HepG2 (cell line): ENCODE results near the gene ESPNL.
A peak's percentile ranks its signal among the peaks of the same experiment; 100 is the strongest.

Source experiments
- ARHGAP35 ChIP-seq: sonication (generic); formaldehyde crosslinking; IDR thresholded peaks from 2 replicates; pipeline ENCODE4 v1.9.0; 2022; ENCODE audit warnings: mild to moderate bottlenecking, inconsistent platforms, moderate library complexity, missing genetic modification reagents, borderline replicate concordance
- CTCF ChIP-seq: sonication (generic); formaldehyde crosslinking; IDR thresholded peaks from 2 replicates; pipeline ENCODE4 v1.5.0; 2020; ENCODE audit warnings: mild to moderate bottlenecking, missing genetic modification reagents, moderate library complexity
- ELF4 ChIP-seq: sonication (generic); formaldehyde crosslinking; IDR thresholded peaks from 2 replicates; pipeline ENCODE4 v1.5.0; 2020; ENCODE audit warnings: missing genetic modification reagents, mild to moderate bottlenecking, moderate library complexity, borderline replicate concordance
- EZH2 ChIP-seq: conservative IDR thresholded peaks from 2 replicates; pipeline ENCODE4 v1.6.1; 2012; ENCODE audit warnings: mild to moderate bottlenecking, low read depth, low read length, moderate library complexity
- GABPA ChIP-seq, 2 experiments: IDR thresholded peaks; 2 replicates each; pipeline ENCODE4 v1.6.1; 2011 to 2016; ENCODE audit warnings: low read depth in 2 of 2, low read length in 1 of 2, missing biosample characterization in 1 of 2, missing genetic modification characterization in 1 of 2
- SRSF1 ChIP-seq: fragments of 200-400 bp; formaldehyde crosslinking; optimal IDR thresholded peaks from 2 replicates; pipeline ENCODE3; 2017; ENCODE audit warnings: mild to moderate bottlenecking, low read depth, low read length, moderate library complexity
- STAT5B ChIP-seq: sonication (generic); formaldehyde crosslinking; IDR thresholded peaks from 2 replicates; pipeline ENCODE4 v1.4.0; 2020; ENCODE audit warnings: missing genetic modification reagents
- THYN1 ChIP-seq: sonication (generic); formaldehyde crosslinking; IDR thresholded peaks from 2 replicates; pipeline ENCODE4 v1.8.1; 2023; ENCODE audit warnings: low read depth, mild to moderate bottlenecking, moderate library complexity, missing genetic modification reagents, borderline replicate concordance
- ZBTB7B ChIP-seq: sonication (generic); formaldehyde crosslinking; IDR thresholded peaks from 2 replicates; pipeline ENCODE4 v1.4.0; 2020; ENCODE audit warnings: missing genetic modification reagents
- ZNF317 ChIP-seq: sonication (generic); formaldehyde crosslinking; IDR thresholded peaks from 2 replicates; pipeline ENCODE4 v1.5.0; 2020; ENCODE audit warnings: mild to moderate bottlenecking, missing genetic modification reagents
- ZNF713 ChIP-seq: sonication (generic); formaldehyde crosslinking; IDR thresholded peaks from 2 replicates; pipeline ENCODE4 v1.4.0; 2020; ENCODE audit warnings: mild to moderate bottlenecking, missing genetic modification reagents
- ZNF720 ChIP-seq: sonication (generic); formaldehyde crosslinking; IDR thresholded peaks from 2 replicates; pipeline ENCODE4 v1.4.0; 2020; ENCODE audit warnings: missing genetic modification reagents

GRCh38 chr2:238133499-238134392, 33.6 kb downstream of the ESPNL start:
- no peak for TF ChIP-seq ZNF713 (CRISPR knock-in tag)
- peak; percentile 38 for TF ChIP-seq CTCF
- TF ChIP-seq ELF4 (CRISPR knock-in tag) = no peak
- TF ChIP-seq ZNF720 (CRISPR knock-in tag) = no peak
- no peak for TF ChIP-seq GABPA (IDR thresholded peaks at IDR 0.05; ENCODE audit: low read depth, low read length)
- no peak for TF ChIP-seq GABPA (CRISPR knock-in tag; IDR thresholded peaks at IDR 0.05; ENCODE audit: low read depth)
- no peak for TF ChIP-seq ZNF317 (CRISPR knock-in tag)
- TF ChIP-seq SRSF1 = no peak
- TF ChIP-seq ZBTB7B (CRISPR knock-in tag) = no peak
- TF ChIP-seq STAT5B (CRISPR knock-in tag) = no peak
- TF ChIP-seq ARHGAP35 (CRISPR knock-in tag) = no peak
- no peak for TF ChIP-seq THYN1
- no peak for TF ChIP-seq EZH2
